HepG2 (cell line): Measurements from ENCODE around the gene ENAH. TPM values are rescaled to one million over a fixed set of nuclear protein-coding genes. Genes with fewer than 3 reads are reported as not detected.

Experiments used
- BRD4 ChIP-seq: sonication (generic); formaldehyde crosslinking; IDR thresholded peaks from 2 replicates; pipeline ENCODE4 v1.4.0; 2020; ENCODE audit warnings: missing genetic modification reagents
- CAMTA2 ChIP-seq: sonication (generic); formaldehyde crosslinking; IDR thresholded peaks from 2 replicates; pipeline ENCODE4 v1.4.0; 2020; ENCODE audit warnings: mild to moderate bottlenecking, missing genetic modification reagents, borderline replicate concordance
- ELF1 ChIP-seq: sonication (generic); formaldehyde crosslinking; IDR thresholded peaks from 2 replicates; pipeline ENCODE4 v1.4.0; 2020; ENCODE audit warnings: missing genetic modification reagents
- FOSL1 ChIP-seq: sonication (generic); formaldehyde crosslinking; IDR thresholded peaks from 2 replicates; pipeline ENCODE4 v1.9.0; 2021; ENCODE audit warnings: missing genetic modification reagents, borderline replicate concordance
- GLMP ChIP-seq: sonication (generic); formaldehyde crosslinking; IDR thresholded peaks from 2 replicates; pipeline ENCODE4 v1.9.0; 2021; ENCODE audit warnings: missing genetic modification reagents, mild to moderate bottlenecking, borderline replicate concordance
- GZF1 ChIP-seq: sonication (generic); formaldehyde crosslinking; IDR thresholded peaks from 2 replicates; pipeline ENCODE4 v1.5.1; 2020; ENCODE audit warnings: mild to moderate bottlenecking, missing genetic modification reagents
- HDAC1 ChIP-seq: sonication (generic); formaldehyde crosslinking; IDR thresholded peaks from 2 replicates; pipeline ENCODE4 v1.5.1; 2020; ENCODE audit warnings: mild to moderate bottlenecking, missing genetic modification reagents
- KLF12 ChIP-seq: sonication (generic); formaldehyde crosslinking; IDR thresholded peaks from 2 replicates; pipeline ENCODE4 v1.4.0; 2020; ENCODE audit warnings: missing genetic modification reagents, borderline replicate concordance
- PBX2 ChIP-seq: IDR thresholded peaks from 2 replicates; pipeline ENCODE4 v1.6.1; 2016; ENCODE audit warnings: control low read depth
- PLRG1 ChIP-seq: fragments of 450-650 bp; conservative IDR thresholded peaks from 2 replicates; pipeline ENCODE4 v1.6.1; 2016
- PREB ChIP-seq: sonication (generic); formaldehyde crosslinking; IDR thresholded peaks from 2 replicates; pipeline ENCODE4 v1.4.0; 2020; ENCODE audit warnings: missing genetic modification reagents
- RBM39 ChIP-seq: fragments of 200-400 bp; formaldehyde crosslinking; IDR thresholded peaks from one replicate; pipeline ENCODE4 v1.6.1; 2018; ENCODE audit warnings: antibody characterized with exemption, mild to moderate bottlenecking, low read depth, low read length; ENCODE audit not compliant: poor library complexity, severe bottlenecking
- RXRB ChIP-seq: IDR thresholded peaks from 2 replicates; pipeline ENCODE4 v1.6.1; 2016; ENCODE audit warnings: borderline replicate concordance, missing genetic modification reagents, missing compliant biosample characterization
- SRY ChIP-seq: sonication (generic); formaldehyde crosslinking; IDR thresholded peaks from 2 replicates; pipeline ENCODE4 v1.8.0; 2022; ENCODE audit warnings: mild to moderate bottlenecking, missing genetic modification reagents
- TBX2 ChIP-seq: sonication (generic); formaldehyde crosslinking; IDR thresholded peaks from 2 replicates; pipeline ENCODE4 v1.5.0; 2020; ENCODE audit warnings: missing genetic modification reagents, mild to moderate bottlenecking, borderline replicate concordance
- TEAD2 ChIP-seq: sonication (generic); formaldehyde crosslinking; IDR thresholded peaks from 2 replicates; pipeline ENCODE4 v1.9.0; 2021; ENCODE audit warnings: missing genetic modification reagents
- TP53 ChIP-seq: sonication (generic); formaldehyde crosslinking; conservative IDR thresholded peaks from 2 replicates; pipeline ENCODE4 v1.4.0; 2020; ENCODE audit warnings: missing genetic modification reagents
- ZBTB38 ChIP-seq: sonication (generic); formaldehyde crosslinking; IDR thresholded peaks from 2 replicates; pipeline ENCODE4 v1.5.1; 2020; ENCODE audit warnings: mild to moderate bottlenecking, missing genetic modification reagents
- ZMYM4 ChIP-seq: sonication (generic); formaldehyde crosslinking; IDR thresholded peaks from 2 replicates; pipeline ENCODE4 v1.8.1; 2023; ENCODE audit warnings: mild to moderate bottlenecking, missing genetic modification reagents
- ZNF101 ChIP-seq: sonication (generic); formaldehyde crosslinking; IDR thresholded peaks from 2 replicates; pipeline ENCODE4 v1.4.0; 2020; ENCODE audit warnings: mild to moderate bottlenecking, low read depth, missing genetic modification reagents, borderline replicate concordance
- ZNF235 ChIP-seq: sonication (generic); formaldehyde crosslinking; IDR thresholded peaks from 2 replicates; pipeline ENCODE4 v1.8.1; 2023; ENCODE audit warnings: mild to moderate bottlenecking, missing genetic modification reagents, borderline replicate concordance
- ZNF264 ChIP-seq: sonication (generic); formaldehyde crosslinking; IDR thresholded peaks from 2 replicates; pipeline ENCODE4 v1.4.0; 2020; ENCODE audit warnings: missing genetic modification reagents
- ZNF317 ChIP-seq: sonication (generic); formaldehyde crosslinking; IDR thresholded peaks from 2 replicates; pipeline ENCODE4 v1.5.0; 2020; ENCODE audit warnings: mild to moderate bottlenecking, missing genetic modification reagents
- ZNF331 ChIP-seq: sonication (generic); formaldehyde crosslinking; IDR thresholded peaks from 2 replicates; pipeline ENCODE4 v1.4.0; 2020; ENCODE audit warnings: missing genetic modification reagents
- ZNF354B ChIP-seq: sonication (generic); formaldehyde crosslinking; IDR thresholded peaks from 2 replicates; pipeline ENCODE4 v1.8.0; 2022; ENCODE audit warnings: mild to moderate bottlenecking, missing genetic modification reagents
- ZNF589 ChIP-seq: sonication (generic); formaldehyde crosslinking; conservative IDR thresholded peaks from 2 replicates; pipeline ENCODE4 v1.8.0; 2022; ENCODE audit warnings: mild to moderate bottlenecking, moderate library complexity, missing genetic modification reagents
- ZNF615 ChIP-seq: sonication (generic); formaldehyde crosslinking; IDR thresholded peaks from 2 replicates; pipeline ENCODE4 v1.5.0; 2020; ENCODE audit warnings: mild to moderate bottlenecking, missing genetic modification reagents, borderline replicate concordance
- ZNF75D ChIP-seq: sonication (generic); formaldehyde crosslinking; IDR thresholded peaks from 2 replicates; pipeline ENCODE4 v1.8.1; 2023; ENCODE audit warnings: missing genetic modification reagents, mild to moderate bottlenecking, borderline replicate concordance
- polyA plus RNA-seq, 8 experiments: library from polyadenylated mRNA; depleted of rRNA in 3 of 8; stranded (reverse) in 7 of 8; unstranded in 1 of 8; fragments of >200 nt; fragmentation: Illumina TruSeq in 4 of 8; extraction: Trizol in 4 of 8; gene quantifications; 2 replicates each; pipeline versions ENCODE4 v1.2.1 to v1.2.3, GENCODE V29; 2011 to 2016; ENCODE audit warnings: low read depth in 4 of 8, missing spikeins in 1 of 8, mixed read lengths in 1 of 8; ENCODE audit not compliant: insufficient read depth in 1 of 8
- total RNA-seq, 5 experiments: library from RNA; depleted of rRNA; stranded (reverse); fragments of >200 nt; fragmentation: Illumina TruSeq; extraction: Trizol; gene quantifications; 2 replicates each; pipeline ENCODE4 v1.2.3, GENCODE V29; 2016; ENCODE audit warnings: low read depth in 1 of 5

ENAH gene
- total and polyA plus RNA-seq, 2 of the 13 experiments (the other 11 are each of a cell fraction or from before 2014, with no cell fraction given): 22.1 to 58.3 TPM

- no peak for TF ChIP-seq KLF12 (CRISPR knock-in tag)
- TF ChIP-seq FOSL1 (CRISPR knock-in tag): no peak
- TF ChIP-seq HDAC1 (CRISPR knock-in tag): peak; percentile 78; the same call in 1 of the 2 replicates
- peak; percentile 78 for TF ChIP-seq RBM39
- TF ChIP-seq CAMTA2 (CRISPR knock-in tag): no peak
- no peak for TF ChIP-seq ZNF101 (CRISPR knock-in tag)
- peak; percentile 86 for TF ChIP-seq ZMYM4 (CRISPR knock-in tag)
- no peak for TF ChIP-seq ZNF75D (CRISPR knock-in tag)
- no peak for TF ChIP-seq ZNF615 (CRISPR knock-in tag)
- TF ChIP-seq TP53 (CRISPR knock-in tag): no peak
- TF ChIP-seq ZNF354B: no peak
- TF ChIP-seq ZNF317 (CRISPR knock-in tag): no peak
- no peak for TF ChIP-seq PBX2 (CRISPR knock-in tag)
- TF ChIP-seq ELF1 (CRISPR knock-in tag): no peak
- peak; percentile 65 for TF ChIP-seq RXRB (CRISPR knock-in tag)
- TF ChIP-seq ZNF331 (CRISPR knock-in tag): peak; percentile 74; the same call in 1 of the 2 replicates
- no peak for TF ChIP-seq ZNF235 (CRISPR knock-in tag)
- TF ChIP-seq ZBTB38 (CRISPR knock-in tag): peak; percentile 50; the same call in 1 of the 2 replicates
- no peak for TF ChIP-seq ZNF589
- no peak for TF ChIP-seq GLMP
- TF ChIP-seq BRD4 (CRISPR knock-in tag): no peak
- TF ChIP-seq TEAD2 (CRISPR knock-in tag): no peak
- TF ChIP-seq SRY (CRISPR knock-in tag): no peak
- no peak for TF ChIP-seq PLRG1
- peak; percentile 32; the same call in 1 of the 2 replicates for TF ChIP-seq TBX2
- no peak for TF ChIP-seq GZF1 (CRISPR knock-in tag)
- TF ChIP-seq ZNF264: no peak
- no peak for TF ChIP-seq PREB
Measured at GRCh38 chr1:225474986-225475820, 177.7 kb downstream of the ENAH start (continued).
